GM23248 (cell line): Measurements from ENCODE around the gene NKAIN2.

Source experiments
- EZH2 ChIP-seq: fragments of 200-600 bp; sonication (generic); IDR thresholded peaks from 2 replicates; pipeline ENCODE4 v1.6.1; 2018; ENCODE audit warnings: antibody characterized with exemption, mild to moderate bottlenecking; ENCODE audit not compliant: insufficient read depth, poor library complexity, severe bottlenecking
- EZH2phosphoT487 ChIP-seq: fragments of 200-600 bp; sonication (generic); IDR thresholded peaks from 2 replicates; pipeline ENCODE4 v1.6.1; 2018; ENCODE audit warnings: antibody characterized with exemption, moderate library complexity, mild to moderate bottlenecking, low read depth; ENCODE audit not compliant: insufficient read depth

- no peak for TF ChIP-seq EZH2
- TF ChIP-seq EZH2phosphoT487, result no peak
These were observed 630.8 kb downstream of the NKAIN2 start for GRCh38 chr6:124434421-124434820.
